GM12878 (cell line): ENCODE measurements around the gene PHF1.

Source experiments
- EP300 ChIP-seq, 2 experiments: fragments of 150-350 bp in 1 of 2; IDR thresholded peaks; 2 replicates each; pipeline ENCODE4 v1.6.1; 2011 to 2012; ENCODE audit warnings: low read depth in 2 of 2, low read length in 2 of 2, borderline replicate concordance in 1 of 2, improper control_type of control experiment in 1 of 2, inconsistent platforms in 1 of 2; ENCODE audit not compliant: control insufficient read depth in 1 of 2
- JUNB ChIP-seq: IDR thresholded peaks from 2 replicates; pipeline ENCODE4 v1.6.1; 2016; ENCODE audit warnings: antibody characterized with exemption, mild to moderate bottlenecking
- POLR2A ChIP-seq: IDR thresholded peaks from 2 replicates; pipeline ENCODE4 v1.6.1; 2011; ENCODE audit warnings: low read depth, mild to moderate bottlenecking, low read length
- POLR2AphosphoS5 ChIP-seq: IDR thresholded peaks from 2 replicates; pipeline ENCODE4 v1.6.1; 2011; ENCODE audit warnings: mild to moderate bottlenecking, low read length, inconsistent platforms
- TCF3 ChIP-seq: IDR thresholded peaks from 2 replicates; pipeline ENCODE4 v1.6.1; 2012; ENCODE audit warnings: low read depth, mild to moderate bottlenecking, low read length, borderline replicate concordance; ENCODE audit not compliant: insufficient read depth
- YY1 ChIP-seq: IDR thresholded peaks from 2 replicates; pipeline ENCODE4 v1.6.1; 2011; ENCODE audit warnings: low read depth, mild to moderate bottlenecking, low read length
- ZBED1 ChIP-seq: IDR thresholded peaks from 2 replicates; pipeline ENCODE4 v1.6.1; 2016; ENCODE audit warnings: borderline replicate concordance
- TF ChIP-seq, protein P1 (sequence below): fragments of 450-650 bp; formaldehyde crosslinking; IDR thresholded peaks from 2 replicates; pipeline ENCODE4 v1.4.0; 2020; ENCODE audit warnings: mild to moderate bottlenecking, moderate library complexity
- TF ChIP-seq, protein P2 (sequence below): IDR thresholded peaks from 2 replicates; pipeline ENCODE4 v1.6.1; 2011; ENCODE audit warnings: low read depth, mild to moderate bottlenecking, low read length, moderate library complexity, borderline replicate concordance; ENCODE audit errors: extremely low read depth
- TF ChIP-seq, protein P3 (sequence below), 3 experiments: IDR thresholded peaks in 2 of 3; conservative IDR thresholded peaks in 1 of 3; 2 replicates each; pipeline ENCODE4 v1.5.1; 2011; ENCODE audit warnings: low read depth in 3 of 3, low read length in 3 of 3, mild to moderate bottlenecking in 3 of 3, control low read depth in 2 of 3, moderate library complexity in 2 of 3, inconsistent platforms in 1 of 3, mixed read lengths in 1 of 3; ENCODE audit not compliant: control insufficient read depth in 2 of 3, insufficient read depth in 1 of 3; ENCODE audit errors: extremely low read depth in 1 of 3
- TF ChIP-seq, protein P4 (sequence below): fragments of 450-650 bp; IDR thresholded peaks from 2 replicates; pipeline ENCODE4 v1.6.1; 2017; ENCODE audit warnings: antibody characterized with exemption, mild to moderate bottlenecking, moderate library complexity
- TF ChIP-seq, protein P5 (sequence below): fragments of 450-650 bp; IDR thresholded peaks from 2 replicates; pipeline ENCODE4 v1.6.1; 2017; ENCODE audit warnings: mild to moderate bottlenecking, low read depth, inconsistent platforms; ENCODE audit not compliant: poor library complexity, severe bottlenecking

DNA sequence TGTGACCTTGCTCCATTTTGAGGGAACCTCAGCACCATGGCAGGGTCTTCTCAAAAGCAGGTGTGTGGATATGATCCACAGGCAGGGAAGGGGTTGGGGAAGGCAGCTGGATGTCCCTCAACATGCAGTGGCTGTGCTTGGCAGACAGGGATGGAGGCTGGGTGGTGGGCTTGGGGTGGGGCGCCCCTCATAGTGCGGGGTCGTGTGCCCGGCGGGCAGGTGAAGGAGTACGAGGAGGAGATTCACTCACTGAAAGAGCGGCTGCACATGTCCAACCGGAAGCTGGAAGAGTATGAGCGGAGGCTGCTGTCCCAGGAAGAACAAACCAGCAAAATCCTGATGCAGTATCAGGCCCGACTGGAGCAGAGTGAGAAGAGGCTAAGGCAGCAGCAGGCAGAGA is 35.5 kb downstream of the PHF1 start:
- TF ChIP-seq YY1, result no peak
- no peak for TF ChIP-seq TCF3
- no peak for TF ChIP-seq ZBED1
- no peak for TF ChIP-seq EP300 (IDR thresholded peaks at IDR 0.05; ENCODE audit: borderline replicate concordance in 1 of 2, control insufficient read depth in 1 of 2, low read depth in 2 of 2, low read length in 2 of 2)
- TF ChIP-seq, protein P1, sequence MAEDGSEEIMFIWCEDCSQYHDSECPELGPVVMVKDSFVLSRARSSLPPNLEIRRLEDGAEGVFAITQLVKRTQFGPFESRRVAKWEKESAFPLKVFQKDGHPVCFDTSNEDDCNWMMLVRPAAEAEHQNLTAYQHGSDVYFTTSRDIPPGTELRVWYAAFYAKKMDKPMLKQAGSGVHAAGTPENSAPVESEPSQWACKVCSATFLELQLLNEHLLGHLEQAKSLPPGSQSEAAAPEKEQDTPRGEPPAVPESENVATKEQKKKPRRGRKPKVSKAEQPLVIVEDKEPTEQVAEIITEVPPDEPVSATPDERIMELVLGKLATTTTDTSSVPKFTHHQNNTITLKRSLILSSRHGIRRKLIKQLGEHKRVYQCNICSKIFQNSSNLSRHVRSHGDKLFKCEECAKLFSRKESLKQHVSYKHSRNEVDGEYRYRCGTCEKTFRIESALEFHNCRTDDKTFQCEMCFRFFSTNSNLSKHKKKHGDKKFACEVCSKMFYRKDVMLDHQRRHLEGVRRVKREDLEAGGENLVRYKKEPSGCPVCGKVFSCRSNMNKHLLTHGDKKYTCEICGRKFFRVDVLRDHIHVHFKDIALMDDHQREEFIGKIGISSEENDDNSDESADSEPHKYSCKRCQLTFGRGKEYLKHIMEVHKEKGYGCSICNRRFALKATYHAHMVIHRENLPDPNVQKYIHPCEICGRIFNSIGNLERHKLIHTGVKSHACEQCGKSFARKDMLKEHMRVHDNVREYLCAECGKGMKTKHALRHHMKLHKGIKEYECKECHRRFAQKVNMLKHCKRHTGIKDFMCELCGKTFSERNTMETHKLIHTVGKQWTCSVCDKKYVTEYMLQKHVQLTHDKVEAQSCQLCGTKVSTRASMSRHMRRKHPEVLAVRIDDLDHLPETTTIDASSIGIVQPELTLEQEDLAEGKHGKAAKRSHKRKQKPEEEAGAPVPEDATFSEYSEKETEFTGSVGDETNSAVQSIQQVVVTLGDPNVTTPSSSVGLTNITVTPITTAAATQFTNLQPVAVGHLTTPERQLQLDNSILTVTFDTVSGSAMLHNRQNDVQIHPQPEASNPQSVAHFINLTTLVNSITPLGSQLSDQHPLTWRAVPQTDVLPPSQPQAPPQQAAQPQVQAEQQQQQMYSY (CRISPR knock-in tag), result no peak
- TF ChIP-seq, protein P2, sequence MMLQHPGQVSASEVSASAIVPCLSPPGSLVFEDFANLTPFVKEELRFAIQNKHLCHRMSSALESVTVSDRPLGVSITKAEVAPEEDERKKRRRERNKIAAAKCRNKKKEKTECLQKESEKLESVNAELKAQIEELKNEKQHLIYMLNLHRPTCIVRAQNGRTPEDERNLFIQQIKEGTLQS, result no peak
- TF ChIP-seq, protein P3, sequence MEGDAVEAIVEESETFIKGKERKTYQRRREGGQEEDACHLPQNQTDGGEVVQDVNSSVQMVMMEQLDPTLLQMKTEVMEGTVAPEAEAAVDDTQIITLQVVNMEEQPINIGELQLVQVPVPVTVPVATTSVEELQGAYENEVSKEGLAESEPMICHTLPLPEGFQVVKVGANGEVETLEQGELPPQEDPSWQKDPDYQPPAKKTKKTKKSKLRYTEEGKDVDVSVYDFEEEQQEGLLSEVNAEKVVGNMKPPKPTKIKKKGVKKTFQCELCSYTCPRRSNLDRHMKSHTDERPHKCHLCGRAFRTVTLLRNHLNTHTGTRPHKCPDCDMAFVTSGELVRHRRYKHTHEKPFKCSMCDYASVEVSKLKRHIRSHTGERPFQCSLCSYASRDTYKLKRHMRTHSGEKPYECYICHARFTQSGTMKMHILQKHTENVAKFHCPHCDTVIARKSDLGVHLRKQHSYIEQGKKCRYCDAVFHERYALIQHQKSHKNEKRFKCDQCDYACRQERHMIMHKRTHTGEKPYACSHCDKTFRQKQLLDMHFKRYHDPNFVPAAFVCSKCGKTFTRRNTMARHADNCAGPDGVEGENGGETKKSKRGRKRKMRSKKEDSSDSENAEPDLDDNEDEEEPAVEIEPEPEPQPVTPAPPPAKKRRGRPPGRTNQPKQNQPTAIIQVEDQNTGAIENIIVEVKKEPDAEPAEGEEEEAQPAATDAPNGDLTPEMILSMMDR (IDR thresholded peaks at IDR 0.05 in 2 of 3, conservative IDR thresholded peaks at IDR 0.05 in 1 of 3; ENCODE audit: control insufficient read depth in 2 of 3, extremely low read depth in 1 of 3, insufficient read depth in 1 of 3, low read depth in 3 of 3, low read length in 3 of 3), result no peak
- TF ChIP-seq POLR2A, result no peak
- TF ChIP-seq POLR2AphosphoS5, result no peak
- TF ChIP-seq JUNB, result no peak
- TF ChIP-seq, protein P4, sequence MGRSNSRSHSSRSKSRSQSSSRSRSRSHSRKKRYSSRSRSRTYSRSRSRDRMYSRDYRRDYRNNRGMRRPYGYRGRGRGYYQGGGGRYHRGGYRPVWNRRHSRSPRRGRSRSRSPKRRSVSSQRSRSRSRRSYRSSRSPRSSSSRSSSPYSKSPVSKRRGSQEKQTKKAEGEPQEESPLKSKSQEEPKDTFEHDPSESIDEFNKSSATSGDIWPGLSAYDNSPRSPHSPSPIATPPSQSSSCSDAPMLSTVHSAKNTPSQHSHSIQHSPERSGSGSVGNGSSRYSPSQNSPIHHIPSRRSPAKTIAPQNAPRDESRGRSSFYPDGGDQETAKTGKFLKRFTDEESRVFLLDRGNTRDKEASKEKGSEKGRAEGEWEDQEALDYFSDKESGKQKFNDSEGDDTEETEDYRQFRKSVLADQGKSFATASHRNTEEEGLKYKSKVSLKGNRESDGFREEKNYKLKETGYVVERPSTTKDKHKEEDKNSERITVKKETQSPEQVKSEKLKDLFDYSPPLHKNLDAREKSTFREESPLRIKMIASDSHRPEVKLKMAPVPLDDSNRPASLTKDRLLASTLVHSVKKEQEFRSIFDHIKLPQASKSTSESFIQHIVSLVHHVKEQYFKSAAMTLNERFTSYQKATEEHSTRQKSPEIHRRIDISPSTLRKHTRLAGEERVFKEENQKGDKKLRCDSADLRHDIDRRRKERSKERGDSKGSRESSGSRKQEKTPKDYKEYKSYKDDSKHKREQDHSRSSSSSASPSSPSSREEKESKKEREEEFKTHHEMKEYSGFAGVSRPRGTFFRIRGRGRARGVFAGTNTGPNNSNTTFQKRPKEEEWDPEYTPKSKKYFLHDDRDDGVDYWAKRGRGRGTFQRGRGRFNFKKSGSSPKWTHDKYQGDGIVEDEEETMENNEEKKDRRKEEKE, result no peak
- TF ChIP-seq, protein P5, sequence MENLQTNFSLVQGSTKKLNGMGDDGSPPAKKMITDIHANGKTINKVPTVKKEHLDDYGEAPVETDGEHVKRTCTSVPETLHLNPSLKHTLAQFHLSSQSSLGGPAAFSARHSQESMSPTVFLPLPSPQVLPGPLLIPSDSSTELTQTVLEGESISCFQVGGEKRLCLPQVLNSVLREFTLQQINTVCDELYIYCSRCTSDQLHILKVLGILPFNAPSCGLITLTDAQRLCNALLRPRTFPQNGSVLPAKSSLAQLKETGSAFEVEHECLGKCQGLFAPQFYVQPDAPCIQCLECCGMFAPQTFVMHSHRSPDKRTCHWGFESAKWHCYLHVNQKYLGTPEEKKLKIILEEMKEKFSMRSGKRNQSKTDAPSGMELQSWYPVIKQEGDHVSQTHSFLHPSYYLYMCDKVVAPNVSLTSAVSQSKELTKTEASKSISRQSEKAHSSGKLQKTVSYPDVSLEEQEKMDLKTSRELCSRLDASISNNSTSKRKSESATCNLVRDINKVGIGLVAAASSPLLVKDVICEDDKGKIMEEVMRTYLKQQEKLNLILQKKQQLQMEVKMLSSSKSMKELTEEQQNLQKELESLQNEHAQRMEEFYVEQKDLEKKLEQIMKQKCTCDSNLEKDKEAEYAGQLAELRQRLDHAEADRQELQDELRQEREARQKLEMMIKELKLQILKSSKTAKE, result no peak
